ENCODE data around the gene SLC25A36. TPM values are rescaled to one million over a fixed set of nuclear protein-coding genes. Genes with fewer than 3 reads are reported as not detected.

The SLC25A36 gene
- total RNA-seq, 4 donors from 2014 or later = 35.1 to 63.3 (median 54.3) TPM

DNA sequence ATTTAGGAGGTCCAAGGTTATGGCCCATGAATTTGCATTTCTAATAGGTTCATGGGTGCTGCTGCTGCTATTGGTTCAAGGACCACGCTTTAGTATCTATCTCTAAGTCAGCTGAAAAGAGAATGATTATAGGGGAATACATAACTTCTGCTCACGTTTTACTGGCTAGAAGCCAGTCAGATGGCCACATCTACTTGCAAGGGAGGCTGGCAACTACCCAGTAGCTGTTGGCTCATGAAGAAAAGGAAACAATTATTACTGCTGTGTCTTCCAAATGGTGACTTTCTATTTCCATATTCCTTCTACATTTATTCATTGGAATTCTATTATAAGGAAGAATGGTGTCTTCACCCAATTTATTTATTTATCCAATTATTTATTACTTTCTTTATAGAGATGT, 54.2 kb downstream of the SLC25A36 start:
- TF ChIP-seq POLR2A (IDR thresholded peaks at IDR 0.05) (no peak), CTCF (IDR thresholded peaks at IDR 0.05) (no peak)
- WGBS, 2 donors = 44 to 46% methylated on average over 2 of the region's 2 CpGs
- intact Hi-C loops (cut with DNase I; ENCODE audit: low total_unique reads) = no loop called here
- DNase-seq (ENCODE audit: low spot score in 2 of 2) = no peak
- H3K4me3 ChIP-seq (ENCODE audit: low read depth, poor library complexity, severe bottlenecking) = no peak overlapping the region

DNA sequence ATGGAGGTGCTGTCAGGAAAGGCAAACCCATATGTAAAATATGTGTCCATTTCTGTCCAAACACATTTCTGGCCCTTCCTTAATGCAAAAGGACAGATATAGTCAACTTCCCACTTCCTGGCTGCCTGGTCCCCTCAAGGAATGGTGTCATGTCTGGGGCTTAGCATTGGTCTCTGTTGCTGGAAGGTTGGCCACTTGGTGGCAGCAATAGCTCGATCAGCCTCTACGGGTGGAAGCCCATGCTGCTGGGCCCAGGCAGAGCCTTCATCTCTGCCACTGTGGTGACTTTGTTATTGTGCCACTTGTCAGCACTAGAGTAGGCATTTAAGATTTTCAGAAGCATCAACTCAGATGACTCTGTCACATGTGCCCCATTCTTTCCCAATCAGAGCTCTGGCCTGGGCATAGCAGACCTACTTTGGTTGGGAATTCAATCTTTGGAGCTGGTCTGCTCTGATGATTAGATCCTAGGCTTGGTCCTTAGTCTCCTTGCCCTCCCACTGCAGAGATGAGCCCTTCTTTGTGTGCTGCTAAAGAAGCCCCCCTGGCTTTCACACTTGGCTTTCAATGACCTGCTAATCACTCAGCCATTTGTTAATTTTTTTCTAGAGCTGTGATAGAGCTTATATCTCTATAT, 58.5 kb downstream of the SLC25A36 start:
- DNase-seq (ENCODE audit: low spot score in 2 of 2) = peak in 1 of 2 donors; percentile 26
- WGBS, 2 donors = 5 to 10% methylated on average over 2 of the region's 2 CpGs
- TF ChIP-seq CTCF (IDR thresholded peaks at IDR 0.05) (peak in 1 of 3 donors; percentile 12), POLR2A (IDR thresholded peaks at IDR 0.05) (no peak)
- intact Hi-C loops (cut with DNase I; ENCODE audit: low total_unique reads) = loop anchor here (10.0 kb wide), 1 partner anchor 105 kb away; no protein-coding TSS in a partner anchor
- H3K4me3 ChIP-seq (ENCODE audit: low read depth, poor library complexity, severe bottlenecking) = no peak overlapping the region

DNA sequence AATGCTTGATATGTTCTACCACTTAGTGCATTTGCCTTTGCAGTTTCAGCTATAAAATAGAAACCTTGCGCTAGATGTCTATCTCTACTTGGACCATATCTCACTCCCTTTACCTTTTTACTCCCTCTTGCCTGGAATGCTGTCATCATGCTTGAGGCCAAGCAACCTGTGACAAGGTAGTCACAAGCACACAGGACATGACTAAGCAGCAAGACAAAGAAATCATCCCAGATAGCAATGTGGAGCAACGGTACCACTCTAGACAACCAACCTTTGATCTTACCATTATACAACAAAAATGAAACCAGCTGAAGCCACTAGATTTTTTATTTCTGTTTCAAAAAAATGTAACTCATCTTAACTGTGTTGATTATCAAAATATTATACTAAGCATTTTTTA, 59.0 kb downstream of the SLC25A36 start:
- no peak for TF ChIP-seq CTCF (IDR thresholded peaks at IDR 0.05)
- no peak for TF ChIP-seq POLR2A (IDR thresholded peaks at IDR 0.05)
- intact Hi-C loops (cut with DNase I; ENCODE audit: low total_unique reads) = loop anchor here (10.0 kb wide), 1 partner anchor 104 kb away; no protein-coding TSS in a partner anchor
- 73 to 75% methylated on average over 2 of the region's 2 CpGs for WGBS, 2 donors
- no peak overlapping the region for H3K4me3 ChIP-seq (ENCODE audit: low read depth, poor library complexity, severe bottlenecking)
- no peak for DNase-seq (ENCODE audit: low spot score in 2 of 2)

DNA sequence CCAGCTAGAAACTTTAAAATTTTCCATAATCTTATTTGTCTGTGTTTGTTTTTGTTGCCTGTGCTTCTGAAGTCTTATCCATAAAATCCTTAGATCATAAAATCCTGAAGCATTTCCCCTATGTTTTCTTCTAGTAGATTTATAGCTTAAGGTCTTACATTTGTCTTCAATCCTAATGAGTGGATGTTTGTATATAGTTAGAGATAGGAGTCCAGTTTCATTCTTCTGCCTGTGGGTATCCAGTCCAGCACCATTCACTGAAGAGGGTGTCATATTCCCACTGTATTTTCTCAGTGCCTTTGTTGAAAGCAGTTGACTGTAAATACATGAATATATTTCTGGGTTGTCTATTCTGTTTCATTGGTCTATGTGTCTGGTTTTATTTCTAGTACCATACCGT, 64.7 kb downstream of the SLC25A36 start:
- DNase-seq (ENCODE audit: low spot score in 2 of 2) = no peak
- whole genome bisulfite sequencing, 2 donors = 90 to 97% methylated on average over 1 of the region's 1 CpG
- intact Hi-C loops (cut with DNase I; ENCODE audit: low total_unique reads) = loop anchor here (10.0 kb wide), 1 partner anchor 98 kb away; no protein-coding TSS in a partner anchor
- H3K4me3 ChIP-seq (ENCODE audit: low read depth, poor library complexity, severe bottlenecking) = no peak overlapping the region
- TF ChIP-seq POLR2A (IDR thresholded peaks at IDR 0.05) = no peak
- no peak for TF ChIP-seq CTCF (IDR thresholded peaks at IDR 0.05)

DNA sequence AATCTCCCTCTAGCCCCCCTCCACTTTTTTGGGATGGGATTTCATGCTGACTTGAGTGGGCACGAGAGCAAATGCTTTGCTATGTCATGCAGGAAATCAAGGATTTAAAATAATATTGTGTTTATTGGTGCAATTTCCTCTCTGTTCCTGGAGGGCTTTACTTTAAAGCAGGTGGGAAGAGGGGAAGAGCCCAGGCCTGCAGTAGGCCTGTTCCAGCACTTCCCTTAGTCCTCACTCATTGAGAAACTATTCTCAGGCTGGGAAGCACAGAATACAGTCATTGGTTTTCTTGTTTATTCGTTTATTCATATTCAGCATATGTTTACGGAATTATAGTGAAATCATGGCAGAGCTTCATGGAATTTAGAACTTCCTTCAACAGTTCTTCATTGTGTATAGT, 67.9 kb downstream of the SLC25A36 start:
- WGBS, 2 donors = 58 to 66% methylated on average over 3 of the region's 3 CpGs
- no peak for TF ChIP-seq POLR2A (IDR thresholded peaks at IDR 0.05)
- no peak for TF ChIP-seq CTCF (IDR thresholded peaks at IDR 0.05)
- DNase-seq (ENCODE audit: low spot score in 2 of 2) = no peak
- intact Hi-C loops (cut with DNase I; ENCODE audit: low total_unique reads) = loop anchor here (10.0 kb wide), 1 partner anchor 95 kb away; no protein-coding TSS in a partner anchor
- H3K4me3 ChIP-seq (ENCODE audit: low read depth, poor library complexity, severe bottlenecking) = no peak overlapping the region

All from lower leg skin (tissue), 4 donors.